ENCODE results near the gene GPX3. TPM values are rescaled to one million over a fixed set of nuclear protein-coding genes. Genes with fewer than 3 reads are reported as not detected.

Gene GPX3
- total and polyA plus RNA-seq, 10 of the 15 experiments (the other 5 are each of a cell fraction or from before 2014, with no cell fraction given), result 0.04 to 1.0 (median 0.15) TPM; not detected in 3

- in situ Hi-C loops (cut with MboI), result no loop called here
- Histone ChIP-seq H3K4me3 (peak overlapping the region; percentile 6), H3K79me2 (ENCODE audit: control insufficient read depth, insufficient read depth, low read length) (peaks cover 99% of the 10 kb centered on the region), H3K4me2 (ENCODE audit: control insufficient read depth, insufficient read depth) (peak overlapping the region; percentile 86), H4K20me1 (ENCODE audit: control insufficient read depth, insufficient read depth) (peaks cover 46% of the 10 kb centered on the region), H3K36me3 (ENCODE audit: control insufficient read depth in 2 of 2, insufficient read depth in 2 of 2, low read length in 1 of 2) (peaks cover 44 to 64% of the 10 kb centered on the region in 2 experiments), H3K27me3 (replicated peaks in 1 of 2; ENCODE audit: control insufficient read depth in 2 of 2, insufficient read depth in 2 of 2, low read length in 1 of 2) (no peaks in the 10 kb centered on the region), H3K4me1 (ENCODE audit: control insufficient read depth, insufficient read depth, low read length) (peaks cover 83% of the 10 kb centered on the region), H3K9ac (ENCODE audit: control insufficient read depth, insufficient read depth, low read length) (peak overlapping the region; percentile 50), H3K27ac (ENCODE audit: control insufficient read depth, insufficient read depth) (peak overlapping the region; percentile 65), H3K9me3 (replicated peaks; ENCODE audit: control insufficient read depth, insufficient read depth, low read length) (no peaks in the 10 kb centered on the region), H2AFZ (ENCODE audit: control insufficient read depth, low read depth, low read length) (no peak overlapping the region)
- ATAC-seq (no peak; the same call in 2 of the 3 replicates), DNase-seq (ENCODE audit: low read depth, low spot score) (no peak), FAIRE-seq (no peak)
- WGBS (ENCODE audit: insufficient coverage, insufficient replicate concordance, low lambda C conversion rate, missing lambda C conversion rate), result 49% methylated on average over 14 of the region's 14 CpGs
- ChIA-PET CTCF (interaction anchor here (0.7 to 5.0 kb wide), 10 partner anchors 9 to 65 kb away, joined by 3 to 49 read pairs (median 7); no protein-coding TSS in a partner anchor), SMC1A (ENCODE audit: uncharacterized antibody, unreplicated experiment) (interaction anchor here (1.2 to 10.8 kb wide), 11 partner anchors 6 to 58 kb away, joined by 3 to 97 read pairs (median 9); no protein-coding TSS in a partner anchor), RAD21 (ENCODE audit: unreplicated experiment) (interaction anchor here (1.0 to 3.6 kb wide), 6 partner anchors 15 to 185 kb away, joined by 3 to 30 read pairs (median 4); partner anchors contain the start of genes GM2A and TNIP1), POLR2A (interaction anchor here (0.6 to 2.3 kb wide), 11 partner anchors 7 to 983 kb away, joined by 3 to 9 read pairs (median 3); partner anchors contain the start of gene TNIP1)
- intact Hi-C loops (cut with micrococcal nuclease; ENCODE audit: unreplicated experiment), result loop anchor here (1.0 kb wide), 1 partner anchor 8 kb away; no protein-coding TSS in a partner anchor
- BruUV-seq (replicated peaks), result no TSS peak
- TF ChIP-seq, protein P1, sequence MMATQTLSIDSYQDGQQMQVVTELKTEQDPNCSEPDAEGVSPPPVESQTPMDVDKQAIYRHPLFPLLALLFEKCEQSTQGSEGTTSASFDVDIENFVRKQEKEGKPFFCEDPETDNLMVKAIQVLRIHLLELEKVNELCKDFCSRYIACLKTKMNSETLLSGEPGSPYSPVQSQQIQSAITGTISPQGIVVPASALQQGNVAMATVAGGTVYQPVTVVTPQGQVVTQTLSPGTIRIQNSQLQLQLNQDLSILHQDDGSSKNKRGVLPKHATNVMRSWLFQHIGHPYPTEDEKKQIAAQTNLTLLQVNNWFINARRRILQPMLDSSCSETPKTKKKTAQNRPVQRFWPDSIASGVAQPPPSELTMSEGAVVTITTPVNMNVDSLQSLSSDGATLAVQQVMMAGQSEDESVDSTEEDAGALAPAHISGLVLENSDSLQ (IDR thresholded peaks at IDR 0.05), result no peak
- no peak for TF ChIP-seq FOXK2 (IDR thresholded peaks at IDR 0.05)
- TF ChIP-seq EED (IDR thresholded peaks at IDR 0.05; ENCODE audit: low read depth), result 0 out of 2 replicates have a peak, but pooled peaks have one; percentile 52
- peak; percentile 30; the same call in 1 of the 2 replicates for TF ChIP-seq SPI1 (IDR thresholded peaks at IDR 0.05; ENCODE audit: borderline replicate concordance, insufficient read depth, low read depth, low read length)
- no peak for TF ChIP-seq POLR2AphosphoS2 (IDR thresholded peaks at IDR 0.05; ENCODE audit: low read depth, low read length)
- TF ChIP-seq ZNF274 (IDR thresholded peaks at IDR 0.05; ENCODE audit: insufficient read depth, insufficient read length), result no peak
- no peak for TF ChIP-seq ESRRA (IDR thresholded peaks at IDR 0.05; ENCODE audit: low read length)
- TF ChIP-seq ATF2 (IDR thresholded peaks at IDR 0.05; ENCODE audit: low read length), result peak; percentile 53; the same call in 1 of the 2 replicates
- TF ChIP-seq RCOR1 (conservative IDR thresholded peaks at IDR 0.05; ENCODE audit: low read depth, low read length), result no peak
- TF ChIP-seq RAD21 (IDR thresholded peaks at IDR 0.05; ENCODE audit: insufficient read depth, low read depth, low read length), result no peak
- TF ChIP-seq TCF12 (IDR thresholded peaks at IDR 0.05; ENCODE audit: low read depth, low read length), result peak; percentile 15; the same call in 1 of the 2 replicates
- TF ChIP-seq RUNX3 (IDR thresholded peaks at IDR 0.05; ENCODE audit: low read length), result peak; percentile 36
- no peak for TF ChIP-seq HDAC2 (IDR thresholded peaks at IDR 0.05)
- TF ChIP-seq TCF7 (IDR thresholded peaks at IDR 0.05; ENCODE audit: borderline replicate concordance), result no peak
- TF ChIP-seq CHD1 (IDR thresholded peaks at IDR 0.05; ENCODE audit: low read depth, low read length), result no peak
- TF ChIP-seq, protein P2, sequence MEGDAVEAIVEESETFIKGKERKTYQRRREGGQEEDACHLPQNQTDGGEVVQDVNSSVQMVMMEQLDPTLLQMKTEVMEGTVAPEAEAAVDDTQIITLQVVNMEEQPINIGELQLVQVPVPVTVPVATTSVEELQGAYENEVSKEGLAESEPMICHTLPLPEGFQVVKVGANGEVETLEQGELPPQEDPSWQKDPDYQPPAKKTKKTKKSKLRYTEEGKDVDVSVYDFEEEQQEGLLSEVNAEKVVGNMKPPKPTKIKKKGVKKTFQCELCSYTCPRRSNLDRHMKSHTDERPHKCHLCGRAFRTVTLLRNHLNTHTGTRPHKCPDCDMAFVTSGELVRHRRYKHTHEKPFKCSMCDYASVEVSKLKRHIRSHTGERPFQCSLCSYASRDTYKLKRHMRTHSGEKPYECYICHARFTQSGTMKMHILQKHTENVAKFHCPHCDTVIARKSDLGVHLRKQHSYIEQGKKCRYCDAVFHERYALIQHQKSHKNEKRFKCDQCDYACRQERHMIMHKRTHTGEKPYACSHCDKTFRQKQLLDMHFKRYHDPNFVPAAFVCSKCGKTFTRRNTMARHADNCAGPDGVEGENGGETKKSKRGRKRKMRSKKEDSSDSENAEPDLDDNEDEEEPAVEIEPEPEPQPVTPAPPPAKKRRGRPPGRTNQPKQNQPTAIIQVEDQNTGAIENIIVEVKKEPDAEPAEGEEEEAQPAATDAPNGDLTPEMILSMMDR (IDR thresholded peaks at IDR 0.05 in 2 of 3, conservative IDR thresholded peaks at IDR 0.05 in 1 of 3; ENCODE audit: control insufficient read depth in 2 of 3, extremely low read depth in 1 of 3, insufficient read depth in 1 of 3, low read depth in 3 of 3, low read length in 3 of 3), result no peak
- TF ChIP-seq TCF3 (IDR thresholded peaks at IDR 0.05; ENCODE audit: borderline replicate concordance, insufficient read depth, low read depth, low read length), result no peak
Observed at GRCh38 chr5:151067632-151068432, 47.4 kb downstream of the GPX3 start.
